DMS53 treated with DMSO at 0.1 percent for 48 hours (cell line): ENCODE measurements around the gene DGKG.

Source experiments
- DNase-seq: peaks from one replicate; lab custom pipeline; 2025; ENCODE audit not compliant: unreplicated experiment; lab: John Stamatoyannopoulos, UW

The DGKG gene

DNA sequence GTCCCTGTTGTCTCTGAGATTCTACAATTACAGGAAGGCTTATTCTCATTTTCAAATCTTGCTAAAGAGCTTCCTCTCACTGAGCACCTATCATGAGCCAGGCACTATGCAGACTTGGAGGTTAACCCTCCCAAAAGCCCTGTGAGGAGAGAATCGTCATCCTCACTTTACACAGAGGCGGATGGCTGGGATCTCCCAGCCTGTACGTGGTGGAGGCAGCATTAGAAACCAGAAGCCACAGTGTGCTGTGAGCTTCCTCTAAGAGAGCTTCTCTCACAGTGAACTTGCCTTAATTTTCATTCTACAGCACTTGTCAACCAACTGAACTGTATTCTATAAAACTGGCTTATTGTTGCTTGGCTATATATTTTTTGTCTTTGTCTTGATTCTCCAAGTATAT, 6.1 kb upstream of the DGKG start:
- no peak for DNase-seq

DNA sequence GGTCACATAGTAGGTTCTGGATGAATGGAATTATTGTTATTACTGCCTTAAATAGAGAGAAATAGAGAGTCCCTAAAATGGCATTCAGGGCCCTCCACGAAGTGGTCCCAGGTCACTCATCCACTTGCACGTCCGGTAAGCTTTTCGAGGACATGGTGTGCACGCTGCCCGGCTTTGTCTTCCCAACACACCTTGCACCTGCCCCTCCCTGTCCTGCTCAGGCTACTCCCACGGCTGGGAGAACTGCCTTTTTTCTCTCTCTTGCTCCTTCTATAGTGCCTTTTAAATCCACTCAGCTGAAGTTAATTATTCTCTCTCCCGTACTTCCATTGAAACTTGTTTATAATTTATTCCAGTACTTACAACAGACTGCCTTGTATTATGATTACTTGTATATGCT, 5.6 kb upstream of the DGKG start:
- no peak for DNase-seq

DNA sequence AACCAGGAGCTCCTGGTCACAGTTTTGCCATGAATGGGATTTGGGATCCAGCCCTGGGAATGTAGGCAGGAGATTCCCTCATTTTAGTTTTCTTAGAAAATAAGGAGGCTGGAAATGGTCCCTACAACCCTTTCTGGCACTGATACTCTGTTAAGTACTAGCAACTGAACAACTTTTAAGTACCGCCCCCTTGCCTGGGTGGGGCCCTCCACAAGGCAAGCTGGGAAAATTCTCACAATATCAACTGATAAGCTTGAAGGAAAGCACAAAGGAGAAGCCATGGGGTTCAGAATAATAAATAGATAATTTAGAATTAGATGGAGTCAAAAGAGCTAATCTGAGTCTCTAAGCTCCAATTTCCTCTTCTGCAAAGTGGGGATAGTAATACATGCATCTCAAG, 4.2 kb upstream of the DGKG start:
- DNase-seq = no peak

DNA sequence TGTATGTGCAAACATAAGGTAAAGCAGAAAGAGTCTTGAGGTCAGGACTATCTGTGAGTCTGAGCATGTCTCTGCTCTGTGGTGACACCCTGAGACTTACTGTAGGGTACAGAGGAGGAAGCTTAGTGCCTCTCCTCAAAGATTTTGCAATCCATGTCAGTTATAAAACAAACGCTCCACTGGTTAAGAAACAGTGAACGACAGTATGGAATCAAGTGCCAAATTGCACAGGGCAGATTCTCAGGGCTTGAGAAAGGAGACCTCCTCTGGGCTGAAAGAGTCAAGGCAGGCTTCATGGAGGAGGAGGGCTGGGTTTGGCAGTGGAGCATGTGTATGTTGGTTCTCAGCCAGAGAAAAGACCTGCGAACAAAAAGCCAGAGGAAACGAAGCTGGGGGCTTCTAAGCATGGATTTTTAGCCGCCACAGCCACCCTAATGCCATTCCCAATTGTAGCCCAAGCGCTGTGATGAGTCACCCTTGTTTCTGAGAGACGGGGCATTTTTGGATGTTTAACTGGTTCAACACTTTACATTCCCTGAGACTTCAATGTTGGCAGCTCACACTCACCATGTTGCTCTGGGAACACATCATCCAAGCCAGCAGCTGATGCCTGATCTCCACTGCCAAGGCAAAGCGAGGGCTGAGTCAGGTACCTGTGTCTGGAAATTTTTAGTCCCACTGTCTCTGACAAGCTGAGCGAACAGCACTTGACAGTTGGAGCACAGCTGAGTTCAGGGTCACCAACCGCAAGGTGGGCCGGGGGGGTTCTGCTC, 3.4 kb upstream of the DGKG start:
- no peak for DNase-seq

DNA sequence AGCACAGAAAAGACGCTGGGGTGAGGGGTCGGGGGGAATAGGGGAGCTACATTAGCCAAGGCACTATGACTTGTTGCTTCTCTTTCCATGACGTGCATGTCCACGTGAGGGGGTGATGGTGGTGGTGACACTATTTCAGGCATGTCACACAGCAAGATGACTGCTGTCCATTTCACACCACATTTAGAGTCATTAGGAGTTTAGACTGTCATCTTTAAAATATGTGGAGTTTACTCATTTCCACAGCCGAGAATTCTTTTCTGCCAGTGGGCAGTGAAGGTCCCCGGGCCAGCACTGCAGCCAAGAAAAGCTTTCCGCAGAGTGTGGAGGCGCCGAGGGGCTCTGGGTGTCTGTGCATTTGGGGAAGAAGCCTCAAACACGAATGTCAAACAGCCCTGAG, 954 bp upstream of the DGKG start:
- DNase-seq = no peak

DNA sequence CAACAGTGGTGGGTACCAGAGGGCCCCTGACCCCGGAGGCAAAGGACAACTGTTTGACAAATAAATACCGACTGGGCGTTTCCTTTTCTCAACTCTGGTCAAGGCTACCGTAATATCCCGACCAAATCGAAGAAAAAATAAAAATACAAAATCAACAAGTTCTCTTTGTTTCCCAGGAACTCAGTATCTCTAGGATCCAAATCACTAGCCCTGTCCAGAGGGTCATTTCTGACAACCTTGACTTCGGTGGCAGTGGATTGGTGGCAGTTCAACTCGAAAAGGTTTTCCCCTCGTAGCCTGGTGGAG, 456 bp upstream of the DGKG start:
- DNase-seq = no peak

DNA sequence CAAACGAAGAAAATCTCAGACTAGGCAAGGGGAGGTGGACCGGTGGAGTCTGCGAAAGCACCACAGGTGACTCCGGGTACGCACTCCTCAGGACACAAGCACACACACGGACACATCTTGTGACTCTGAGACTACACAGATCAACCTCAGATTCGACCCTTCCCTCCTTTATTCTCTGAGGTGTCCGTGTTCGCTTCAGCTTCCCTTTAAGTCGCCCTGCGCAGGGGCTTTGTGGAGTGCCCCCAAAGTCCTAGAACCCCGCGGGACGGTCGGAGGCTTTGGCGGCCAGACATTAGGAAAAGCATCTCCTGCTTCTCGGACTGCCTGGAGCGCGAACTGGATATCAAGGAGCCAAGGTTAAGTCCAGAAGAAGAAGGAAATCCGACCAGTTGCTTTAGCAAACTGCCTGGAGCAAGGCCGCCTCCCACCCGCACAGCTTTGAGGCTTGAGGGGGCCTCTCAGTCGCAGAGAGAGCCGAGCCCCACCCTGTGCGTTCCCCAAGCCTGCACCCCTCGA, 730 bp downstream of the DGKG start:
- no peak for DNase-seq

DNA sequence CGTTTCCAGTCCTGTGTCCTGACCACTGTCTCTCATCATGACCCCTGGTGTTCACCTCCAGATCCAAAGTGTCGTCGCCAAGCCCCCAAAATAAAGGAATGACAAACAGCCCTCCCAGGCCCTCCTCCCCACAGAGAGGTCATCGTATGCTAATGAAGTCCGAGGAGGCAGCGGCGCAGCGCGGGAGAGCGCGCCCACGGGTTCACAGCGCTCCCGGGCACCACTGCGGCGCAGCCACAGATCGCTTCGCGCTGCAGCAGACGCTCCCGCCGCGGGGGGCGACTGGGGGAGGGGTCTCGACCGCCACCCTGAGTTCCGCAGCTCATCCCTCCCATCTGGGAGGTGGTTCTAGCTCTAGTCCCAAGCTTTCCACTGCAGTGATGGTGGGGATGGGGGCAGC, 1.3 kb downstream of the DGKG start:
- DNase-seq = no peak

DNA sequence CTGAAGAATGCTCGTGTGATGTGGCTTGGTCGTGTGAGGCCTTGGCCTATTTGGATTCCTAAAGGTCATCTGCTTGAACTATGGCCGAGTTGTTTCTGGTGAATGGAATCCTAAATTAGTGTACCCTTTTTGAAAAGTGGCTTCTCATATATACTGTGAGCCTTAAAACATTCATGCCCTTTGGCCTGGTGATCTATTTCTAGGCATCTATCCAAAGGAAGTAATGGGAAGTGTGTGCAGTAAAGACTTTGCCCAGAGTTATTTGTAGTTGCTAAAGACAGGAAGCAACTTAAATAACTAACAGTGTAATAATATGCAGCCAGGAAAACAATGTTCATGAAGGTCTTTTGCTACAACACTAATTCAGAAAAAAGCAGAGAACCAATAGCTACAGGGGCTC, 3.0 kb downstream of the DGKG start:
- DNase-seq = no peak

DNA sequence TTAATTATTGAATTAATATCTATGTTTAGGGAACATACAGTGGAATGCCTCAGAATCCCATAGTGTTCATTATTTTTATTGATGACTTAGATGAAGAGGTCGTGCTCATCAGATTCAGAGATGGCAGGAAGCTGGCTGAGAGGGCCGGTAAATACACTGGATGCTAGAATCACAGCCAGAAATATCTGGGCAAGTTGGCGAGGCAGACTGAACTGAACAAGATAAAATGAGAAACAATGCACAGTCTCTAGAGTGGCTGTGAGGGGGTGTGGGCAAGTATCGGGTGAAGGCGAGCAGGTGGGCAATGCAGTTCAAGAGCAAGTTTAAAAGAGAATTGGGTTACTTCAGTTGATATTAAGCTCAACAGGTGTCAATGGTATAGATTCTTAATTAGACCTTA, 5.9 kb downstream of the DGKG start:
- DNase-seq = no peak

DNA sequence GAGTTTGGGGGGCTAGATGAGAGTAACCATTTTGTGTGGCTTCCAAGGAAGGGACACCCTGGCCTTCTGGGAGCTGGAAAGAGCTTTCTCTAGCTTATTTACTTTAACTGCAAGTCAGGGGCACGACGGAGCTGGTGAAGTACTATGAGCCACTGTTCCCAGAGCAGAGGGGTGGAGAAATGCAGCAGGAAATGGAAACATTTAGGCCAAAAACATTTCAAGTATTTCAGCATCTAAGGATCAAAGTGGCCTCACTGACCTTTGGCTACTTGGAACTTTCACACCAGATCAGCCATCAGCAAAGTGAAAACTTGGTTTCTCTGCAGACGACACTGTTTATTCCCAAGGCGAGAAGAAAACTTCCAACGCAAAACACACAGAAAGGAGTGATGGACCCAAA, 7.9 kb downstream of the DGKG start:
- no peak for DNase-seq

DNA sequence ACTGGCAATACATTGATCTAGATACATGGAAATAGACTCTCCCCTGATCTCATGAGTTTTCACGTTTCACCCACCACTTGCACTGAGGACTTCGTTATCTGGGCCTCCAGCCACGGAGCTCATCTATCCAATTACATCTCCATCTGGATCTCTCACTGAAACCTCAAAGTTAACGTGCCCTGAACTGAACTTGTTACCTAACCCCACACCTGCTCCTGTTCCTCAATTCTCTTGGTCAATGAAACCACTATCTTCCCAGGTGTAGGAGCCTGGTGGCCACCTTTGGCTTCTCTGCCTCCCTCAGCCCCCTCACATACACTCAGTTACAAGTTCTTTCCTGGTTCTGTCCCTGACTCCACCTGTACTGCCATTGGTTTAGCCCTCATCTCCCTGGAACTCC, 9.7 kb downstream of the DGKG start:
- no peak for DNase-seq

DNA sequence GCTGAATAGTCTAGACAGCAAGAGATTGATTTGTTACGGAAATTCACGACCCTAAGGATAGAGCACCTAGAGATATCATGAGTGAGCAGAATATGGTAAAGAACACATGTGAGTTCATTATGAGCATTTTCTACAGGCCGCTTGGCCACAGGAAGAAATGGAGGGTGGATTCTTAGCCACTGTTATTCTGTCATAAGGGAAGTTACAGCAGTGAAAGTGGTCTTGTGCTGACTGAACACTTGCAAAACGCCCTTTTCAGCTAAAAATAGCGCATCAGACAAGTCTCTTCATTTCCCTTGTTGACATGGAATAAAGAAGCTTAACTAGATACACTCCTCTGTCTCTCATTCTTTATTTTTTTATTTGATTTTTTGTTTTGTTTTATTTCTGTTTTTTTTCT, 19.8 kb downstream of the DGKG start:
- DNase-seq = no peak

DNA sequence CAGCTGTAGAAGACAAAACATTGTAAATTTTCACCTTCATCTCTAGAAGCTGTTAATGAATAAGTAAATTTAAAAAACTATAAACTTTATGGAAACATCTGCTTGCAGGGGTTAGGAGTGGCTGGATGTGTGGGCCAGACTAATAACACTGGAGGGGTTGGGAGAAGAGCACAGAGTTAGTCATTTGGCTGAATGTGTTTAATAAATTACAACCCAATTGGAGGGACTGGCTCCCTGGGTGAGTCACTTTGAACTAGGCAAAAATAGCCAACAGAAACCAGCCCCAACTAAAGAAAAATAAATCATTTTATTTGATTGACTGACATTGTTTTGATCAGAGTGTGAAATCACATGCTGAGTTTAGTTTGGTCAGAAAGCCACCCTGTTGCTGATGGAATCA, 21.8 kb downstream of the DGKG start:
- no peak for DNase-seq

DNA sequence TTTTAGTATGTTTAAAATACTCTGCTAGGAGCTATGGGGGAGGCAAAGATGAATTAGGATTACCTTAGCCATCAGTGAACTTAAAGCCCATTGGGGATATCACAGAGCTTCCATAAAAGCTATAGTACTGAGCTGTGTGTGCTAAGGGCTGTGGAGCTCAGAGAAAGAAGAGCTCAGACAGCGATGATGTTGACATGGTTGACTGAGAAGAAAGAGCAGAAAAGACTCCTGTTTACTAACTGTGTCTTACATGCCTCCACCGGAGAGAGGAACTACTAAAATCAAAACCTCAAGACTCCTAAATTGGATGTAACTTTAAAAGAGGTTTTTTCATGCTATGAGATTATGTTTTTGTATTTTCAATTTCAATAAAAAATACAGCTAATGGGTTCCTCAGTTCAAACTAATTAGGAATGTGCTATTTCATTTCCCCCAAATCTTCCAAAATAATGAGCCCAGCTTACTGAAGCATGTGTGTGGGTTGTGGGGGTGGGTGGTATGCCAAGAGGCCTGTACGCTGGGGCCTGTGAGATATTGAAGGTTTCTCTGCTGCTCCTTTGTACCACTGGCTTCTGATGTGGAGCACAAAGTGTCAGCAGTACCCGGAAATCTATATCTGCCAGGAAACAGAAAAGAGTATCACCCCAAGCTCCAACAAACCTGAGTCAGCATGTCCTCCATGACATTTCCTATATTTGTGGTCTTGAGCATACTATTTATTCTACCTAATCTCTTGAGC, 22.7 kb downstream of the DGKG start:
- DNase-seq = no peak

DNA sequence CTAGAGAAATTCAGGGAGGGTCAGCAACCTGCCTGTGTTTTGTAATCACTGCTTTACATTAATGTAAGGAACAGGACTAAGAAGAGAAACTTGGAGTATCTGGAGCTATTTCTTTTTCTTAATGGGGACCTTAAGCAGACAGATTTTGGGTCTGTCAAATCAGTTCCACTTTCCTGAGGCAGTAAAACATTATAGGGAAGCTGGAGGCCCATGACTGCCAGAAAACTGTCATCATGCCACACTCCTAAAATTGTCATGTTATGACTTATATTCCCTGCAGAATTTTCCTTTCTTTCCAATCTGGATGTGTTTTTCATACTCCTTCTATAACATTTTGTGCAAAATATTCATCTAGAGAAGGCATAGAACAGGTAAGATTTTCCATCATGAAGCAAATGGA, 28.8 kb downstream of the DGKG start:
- DNase-seq = no peak

DNA sequence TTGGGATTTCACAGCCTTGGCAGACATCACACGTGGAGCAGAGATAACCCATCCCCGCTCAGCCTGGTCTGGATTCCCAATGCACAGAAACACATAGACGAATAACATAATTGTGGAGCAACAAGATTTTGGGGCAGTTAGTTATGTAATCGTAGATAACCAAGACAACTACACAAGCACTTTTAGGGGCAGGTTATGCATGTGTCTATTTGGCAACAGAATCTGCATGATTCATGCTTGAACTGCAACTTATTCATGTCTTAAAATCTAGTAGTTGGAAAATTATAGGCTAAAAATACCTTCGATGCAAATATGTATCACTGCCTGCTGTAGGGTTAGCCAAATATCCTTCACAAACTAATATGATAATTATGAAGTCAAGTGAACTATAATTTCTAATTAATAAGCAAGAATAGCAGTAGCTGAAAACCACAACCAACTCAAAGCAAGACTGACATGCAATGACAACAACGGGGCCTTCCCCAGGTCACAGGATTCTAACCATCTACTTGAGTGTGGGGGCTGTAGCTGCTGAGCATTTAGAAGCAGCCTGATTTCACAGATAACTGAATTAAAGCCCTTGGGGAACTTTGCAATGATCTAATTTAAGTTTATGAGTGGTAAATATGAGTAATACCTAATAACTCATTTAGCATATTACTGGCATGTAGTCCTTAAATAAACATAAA, 31.1 kb downstream of the DGKG start:
- DNase-seq = no peak

DNA sequence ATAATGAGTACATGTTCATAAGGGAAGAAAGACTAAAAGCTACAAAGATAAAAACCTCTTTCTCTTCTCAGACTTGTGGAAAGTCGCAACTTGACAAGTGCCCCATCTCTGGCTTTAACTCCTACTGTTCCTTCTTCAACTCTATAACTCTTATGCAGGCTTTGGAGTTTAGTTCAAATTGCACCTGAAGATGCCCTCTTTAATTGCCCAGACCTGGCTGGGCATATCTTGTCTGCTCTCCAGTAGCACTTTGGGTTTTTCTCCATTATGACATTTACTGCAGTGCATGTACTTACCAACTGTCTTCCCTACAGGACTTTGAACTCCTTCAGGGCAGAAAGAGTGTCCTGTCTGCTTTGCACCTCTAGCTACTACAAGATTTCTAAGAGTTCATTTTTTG, 32.4 kb downstream of the DGKG start:
- DNase-seq = no peak

DNA sequence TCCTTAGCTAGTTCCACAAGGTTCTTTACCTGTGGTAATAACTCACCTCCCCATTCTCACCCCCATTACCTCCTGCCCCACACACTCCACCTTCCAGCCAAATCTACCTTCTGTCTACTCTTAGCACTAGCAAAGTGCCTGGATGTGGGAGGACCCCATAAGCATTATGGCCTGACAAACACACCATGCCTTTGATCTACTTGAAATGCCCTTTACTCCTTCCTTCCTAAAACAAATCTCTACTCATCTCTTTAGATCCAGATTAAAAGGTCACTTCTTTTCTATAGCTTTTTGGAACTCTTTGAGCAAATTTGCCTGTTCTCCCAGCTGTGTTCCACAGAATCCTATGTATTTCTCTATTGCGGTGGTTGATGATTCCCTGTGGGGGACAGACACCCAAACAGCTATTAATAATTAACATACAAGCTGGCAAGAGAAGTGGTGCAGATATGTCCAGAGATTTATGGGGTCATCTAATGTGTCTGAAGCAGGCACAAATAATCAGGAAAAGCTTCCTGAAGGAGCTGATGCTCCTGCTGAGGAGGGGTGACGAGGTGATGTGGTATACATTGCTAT, 34.0 kb downstream of the DGKG start:
- DNase-seq = peak; percentile 1

DNA sequence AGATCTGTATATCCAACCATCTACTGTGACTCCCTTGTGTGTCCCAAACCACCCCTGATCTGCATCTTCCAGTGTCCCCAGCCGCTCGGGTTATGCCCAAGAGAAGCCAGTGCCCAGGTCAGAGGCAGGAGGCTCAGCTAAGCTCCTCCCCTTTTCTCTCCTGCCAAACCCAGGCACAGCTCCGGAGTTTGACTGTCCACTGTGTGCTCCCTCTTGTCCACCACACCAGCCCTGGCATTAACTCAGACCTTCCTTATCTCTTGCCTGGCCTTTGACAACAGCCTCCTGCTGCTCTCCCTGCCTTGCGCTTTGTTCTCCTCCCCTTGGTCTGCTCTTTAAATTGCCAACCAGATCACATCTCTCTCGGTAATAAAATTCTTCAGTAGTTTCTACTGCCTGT, 39.3 kb downstream of the DGKG start:
- no peak for DNase-seq

DNA sequence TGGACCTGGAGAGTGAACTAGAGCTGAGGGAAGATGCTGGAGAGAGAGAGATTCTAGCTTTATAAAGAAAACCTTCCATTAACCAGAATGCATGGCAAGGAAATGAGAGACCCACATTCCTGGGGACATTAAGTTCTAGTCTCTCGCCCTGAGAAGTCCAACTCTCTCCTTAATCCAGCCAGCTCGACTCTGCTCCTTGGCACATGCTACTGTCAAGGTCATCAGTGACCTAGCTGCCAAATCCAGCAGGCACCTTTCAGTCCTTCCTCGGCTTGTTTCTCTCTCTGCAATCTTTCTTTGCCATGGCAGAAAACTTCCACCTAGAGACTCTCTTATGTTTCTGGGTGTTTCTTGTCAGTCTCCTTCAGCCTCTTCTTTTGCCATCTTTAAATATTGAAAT, 40.3 kb downstream of the DGKG start:
- no peak for DNase-seq
